DOHH2 (cell line): ENCODE data around the gene HTR7.

Experiments used
- H3F3A ChIP-seq: fragments of 200-600 bp; sonication (generic), shearing (Covaris generic); 2 replicates; pipeline ENCODE4 v1.6.0; 2016; ENCODE audit warnings: antibody characterized with exemption, mild to moderate bottlenecking; ENCODE audit not compliant: control insufficient read depth, insufficient read depth
- H3K27ac ChIP-seq: fragments of 200-600 bp; sonication (generic); 2 replicates; pipeline ENCODE4 v1.5.1; 2014; ENCODE audit warnings: low read depth, mild to moderate bottlenecking, low read length, moderate library complexity
- H3K27me3 ChIP-seq: fragments of 200-600 bp; sonication (generic); 2 replicates; pipeline ENCODE4 v1.6.1; 2014; ENCODE audit warnings: mild to moderate bottlenecking, low read length, mixed read lengths; ENCODE audit not compliant: control insufficient read depth
- H3K36me3 ChIP-seq: fragments of 200-600 bp; sonication (generic); 2 replicates; pipeline ENCODE4 v1.6.1; 2014; ENCODE audit warnings: mild to moderate bottlenecking, low read length, moderate library complexity, mixed read lengths; ENCODE audit not compliant: control insufficient read depth
- H3K4me1 ChIP-seq: fragments of 200-600 bp; sonication (generic); 2 replicates; pipeline ENCODE4 v1.6.1; 2014; ENCODE audit warnings: mild to moderate bottlenecking, low read length, mixed read lengths; ENCODE audit not compliant: control insufficient read depth
- H3K4me2 ChIP-seq: fragments of 200-600 bp; sonication (generic); 2 replicates; pipeline ENCODE4 v1.6.0; 2014; ENCODE audit warnings: mild to moderate bottlenecking, low read length, moderate library complexity
- H3K4me3 ChIP-seq: fragments of 200-600 bp; sonication (generic); 2 replicates; pipeline ENCODE4 v1.5.1; 2014; ENCODE audit warnings: mild to moderate bottlenecking, low read length, mixed read lengths
- H3K79me2 ChIP-seq: fragments of 200-600 bp; sonication (generic); 2 replicates; pipeline ENCODE4 v1.6.1; 2014; ENCODE audit warnings: mild to moderate bottlenecking, low read length, mixed read lengths; ENCODE audit not compliant: control insufficient read depth
- H3K9me2 ChIP-seq: fragments of 200-600 bp; sonication (generic); replicated peaks from 2 replicates; pipeline ENCODE4 v1.6.1; 2014; ENCODE audit warnings: mild to moderate bottlenecking, low read length, mixed read lengths; ENCODE audit not compliant: control insufficient read depth
- H3K9me3 ChIP-seq: fragments of 200-600 bp; sonication (generic); 2 replicates; pipeline ENCODE4 v1.6.1; 2014; ENCODE audit warnings: antibody characterized with exemption, low read length, mixed read lengths; ENCODE audit not compliant: control insufficient read depth, insufficient read depth
- H4K20me1 ChIP-seq: fragments of 200-600 bp; sonication (generic); 2 replicates; pipeline ENCODE4 v1.6.0; 2014; ENCODE audit warnings: low read depth, mild to moderate bottlenecking, antibody characterized with exemption, low read length, moderate library complexity; ENCODE audit not compliant: control insufficient read depth, insufficient read depth
- EZH2phosphoT487 ChIP-seq: fragments of 200-600 bp; sonication (generic); IDR thresholded peaks from 2 replicates; pipeline ENCODE4 v1.6.1; 2017; ENCODE audit warnings: borderline replicate concordance, mild to moderate bottlenecking, antibody characterized with exemption, low read length, moderate library complexity, mixed read lengths
- TF ChIP-seq, protein P1 (sequence below): fragments of 200-600 bp; sonication (generic); IDR thresholded peaks from one replicate; pipeline ENCODE4 v1.5.1; 2014; ENCODE audit warnings: antibody characterized with exemption, mild to moderate bottlenecking, low read depth, low read length; ENCODE audit not compliant: poor library complexity, severe bottlenecking

HTR7 gene

GRCh38 chr10:90887555-90887954, 29.7 kb upstream of the HTR7 start:
- H3K79me2 ChIP-seq: no peaks in the 10 kb centered on the region
- peaks cover 85% of the 10 kb centered on the region for H3K36me3 ChIP-seq
- H3K27ac ChIP-seq: no peak overlapping the region
- H3K4me3 ChIP-seq: no peak overlapping the region
- no peaks in the 10 kb centered on the region for H3K9me3 ChIP-seq
- H3K27me3 ChIP-seq: no peaks in the 10 kb centered on the region
- no peak overlapping the region for H3K4me2 ChIP-seq
- H4K20me1 ChIP-seq: no peaks in the 10 kb centered on the region
- TF ChIP-seq, protein P1, sequence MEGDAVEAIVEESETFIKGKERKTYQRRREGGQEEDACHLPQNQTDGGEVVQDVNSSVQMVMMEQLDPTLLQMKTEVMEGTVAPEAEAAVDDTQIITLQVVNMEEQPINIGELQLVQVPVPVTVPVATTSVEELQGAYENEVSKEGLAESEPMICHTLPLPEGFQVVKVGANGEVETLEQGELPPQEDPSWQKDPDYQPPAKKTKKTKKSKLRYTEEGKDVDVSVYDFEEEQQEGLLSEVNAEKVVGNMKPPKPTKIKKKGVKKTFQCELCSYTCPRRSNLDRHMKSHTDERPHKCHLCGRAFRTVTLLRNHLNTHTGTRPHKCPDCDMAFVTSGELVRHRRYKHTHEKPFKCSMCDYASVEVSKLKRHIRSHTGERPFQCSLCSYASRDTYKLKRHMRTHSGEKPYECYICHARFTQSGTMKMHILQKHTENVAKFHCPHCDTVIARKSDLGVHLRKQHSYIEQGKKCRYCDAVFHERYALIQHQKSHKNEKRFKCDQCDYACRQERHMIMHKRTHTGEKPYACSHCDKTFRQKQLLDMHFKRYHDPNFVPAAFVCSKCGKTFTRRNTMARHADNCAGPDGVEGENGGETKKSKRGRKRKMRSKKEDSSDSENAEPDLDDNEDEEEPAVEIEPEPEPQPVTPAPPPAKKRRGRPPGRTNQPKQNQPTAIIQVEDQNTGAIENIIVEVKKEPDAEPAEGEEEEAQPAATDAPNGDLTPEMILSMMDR: no peak
- no peak for TF ChIP-seq EZH2phosphoT487
- no peaks in the 10 kb centered on the region for H3F3A ChIP-seq
- H3K4me1 ChIP-seq: no peaks in the 10 kb centered on the region
- H3K9me2 ChIP-seq: no peaks in the 10 kb centered on the region

DNA sequence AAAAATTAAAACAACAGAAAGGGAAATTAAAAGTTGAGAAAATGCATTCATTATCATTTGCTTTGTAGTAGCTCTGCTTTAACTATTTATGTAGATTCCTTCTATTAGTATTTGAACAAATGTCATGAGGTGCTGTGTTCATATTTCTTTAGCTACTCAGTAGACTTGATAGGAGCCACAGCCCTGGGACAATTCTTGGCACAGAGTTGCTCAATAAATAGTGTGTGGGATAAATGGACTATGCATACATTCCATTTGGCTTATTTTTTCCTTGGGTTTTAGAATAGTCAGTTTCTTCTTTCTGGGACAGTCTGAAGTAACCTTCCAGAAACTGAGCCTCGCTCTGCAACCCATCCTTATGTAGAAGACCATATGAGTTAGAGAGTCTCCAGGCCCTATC, 27.3 kb upstream of the HTR7 start:
- no peak overlapping the region for H3K4me2 ChIP-seq
- no peaks in the 10 kb centered on the region for H3K9me2 ChIP-seq
- H3K4me1 ChIP-seq: no peaks in the 10 kb centered on the region
- H4K20me1 ChIP-seq: no peaks in the 10 kb centered on the region
- no peaks in the 10 kb centered on the region for H3K9me3 ChIP-seq
- TF ChIP-seq, protein P1: no peak
- no peak for TF ChIP-seq EZH2phosphoT487
- no peaks in the 10 kb centered on the region for H3F3A ChIP-seq
- H3K27ac ChIP-seq: no peak overlapping the region
- no peaks in the 10 kb centered on the region for H3K79me2 ChIP-seq
- peaks cover 82% of the 10 kb centered on the region for H3K36me3 ChIP-seq
- no peak overlapping the region for H3K4me3 ChIP-seq
- no peaks in the 10 kb centered on the region for H3K27me3 ChIP-seq

GRCh38 chr10:90884431-90884830, 26.6 kb upstream of the HTR7 start:
- Histone ChIP-seq H3K9me3 (no peaks in the 10 kb centered on the region), H3K4me1 (no peaks in the 10 kb centered on the region), H3K36me3 (peaks cover 81% of the 10 kb centered on the region), H3K27ac (no peak overlapping the region), H3F3A (peaks cover 3% of the 10 kb centered on the region; the same call in 1 of the 2 replicates), H3K79me2 (no peaks in the 10 kb centered on the region), H3K4me3 (no peak overlapping the region), H3K27me3 (no peaks in the 10 kb centered on the region), H3K4me2 (no peak overlapping the region), H4K20me1 (no peaks in the 10 kb centered on the region), H3K9me2 (no peaks in the 10 kb centered on the region)
- TF ChIP-seq, protein P1: no peak
- no peak for TF ChIP-seq EZH2phosphoT487
